Measurements from ENCODE around the gene LRRC4C.
"Not testable (repeated sequence)": the region's sequence is repeated elsewhere in the genome, so short reads cannot be mapped to it uniquely, and the experiment has no call there.

GRCh38 chr11:41019666-41020065 lies 439.8 kb downstream of the LRRC4C start:
- TF ChIP-seq CTCF (IDR thresholded peaks at IDR 0.05 in 2 of 3, conservative IDR thresholded peaks at IDR 0.05 in 1 of 3; ENCODE audit: control insufficient read depth in 2 of 3, extremely low read depth in 1 of 3, insufficient read depth in 1 of 3, low read depth in 3 of 3, low read length in 3 of 3); MYC (IDR thresholded peaks at IDR 0.05; ENCODE audit: insufficient read depth, insufficient read length, insufficient replicate concordance, low read length, severe bottlenecking); BHLHE40 (IDR thresholded peaks at IDR 0.05; ENCODE audit: borderline replicate concordance in 1 of 2, low read depth in 2 of 2, low read length in 1 of 2); CEBPB (IDR thresholded peaks at IDR 0.05; ENCODE audit: borderline replicate concordance in 1 of 2, low read depth in 2 of 2, low read length in 2 of 2); STAT3 (IDR thresholded peaks at IDR 0.05; ENCODE audit: low read depth, low read length); POLR2A (IDR thresholded peaks at IDR 0.05; ENCODE audit: low read depth, low read length); RAD21 (IDR thresholded peaks at IDR 0.05; ENCODE audit: insufficient read depth, low read depth, low read length); SMC3 (IDR thresholded peaks at IDR 0.05; ENCODE audit: borderline replicate concordance, low read length); NKRF (conservative IDR thresholded peaks at IDR 0.05); CHD1 (IDR thresholded peaks at IDR 0.05; ENCODE audit: low read depth, low read length): not testable (repeated sequence)
